SW480 (cell line): Measurements from ENCODE around the gene FAM234A.
"Not testable (repeated sequence)": the region's sequence is repeated elsewhere in the genome, so short reads cannot be mapped to it uniquely, and the experiment has no call there.

Experiments
- DNase-seq: peaks from one replicate; pipeline ENCODE4 v3.0.0-alpha.2; 2016; ENCODE audit warnings: low spot score

The FAM234A gene

DNA sequence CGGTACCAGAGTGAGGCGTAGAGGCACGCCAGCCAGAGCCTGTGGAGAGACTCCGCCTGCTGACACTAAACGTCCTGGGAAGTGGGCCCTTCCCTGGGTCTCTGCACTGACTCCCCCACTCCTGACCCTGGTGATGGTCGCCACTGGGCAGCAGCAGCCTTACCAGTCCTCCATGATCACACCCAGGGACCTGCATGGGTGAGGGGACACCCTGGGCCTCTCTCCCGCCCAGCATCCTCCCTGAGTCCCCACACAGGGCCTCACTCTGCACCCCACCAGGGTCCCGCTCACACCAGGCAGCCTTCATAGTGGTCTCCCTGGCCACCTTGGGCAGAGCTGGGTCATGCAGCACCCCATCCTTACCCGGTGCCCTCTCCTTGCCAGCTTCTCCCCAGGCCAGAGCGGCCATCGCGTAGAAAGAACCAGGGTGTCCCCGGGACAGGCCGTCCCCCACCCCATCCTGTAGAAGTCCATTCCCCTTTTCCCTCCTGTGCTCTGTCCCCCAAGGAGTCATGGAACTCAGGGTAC is 30.4 kb downstream of the FAM234A start:
- DNase-seq = no peak

DNA sequence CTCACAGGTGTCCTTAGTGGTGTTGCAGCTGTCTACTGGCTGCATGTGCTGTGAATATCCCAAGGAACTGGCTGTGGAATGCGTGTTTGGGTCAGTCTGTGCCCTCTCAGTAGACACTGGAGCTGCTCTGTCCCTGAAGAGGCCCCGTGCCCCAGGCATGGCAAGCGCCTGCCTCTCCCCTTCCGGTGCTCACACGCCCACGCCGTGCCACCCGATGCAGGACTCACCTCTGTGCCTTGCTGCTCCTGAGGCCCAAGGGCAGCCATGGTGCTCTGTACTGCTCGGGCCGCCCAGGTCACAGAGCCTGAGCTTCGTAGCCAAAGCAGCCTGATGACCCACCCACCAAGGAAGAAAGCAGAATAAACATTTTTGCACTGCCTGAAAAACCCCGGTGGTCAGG is 31.1 kb downstream of the FAM234A start:
- DNase-seq = peak; percentile 78

DNA sequence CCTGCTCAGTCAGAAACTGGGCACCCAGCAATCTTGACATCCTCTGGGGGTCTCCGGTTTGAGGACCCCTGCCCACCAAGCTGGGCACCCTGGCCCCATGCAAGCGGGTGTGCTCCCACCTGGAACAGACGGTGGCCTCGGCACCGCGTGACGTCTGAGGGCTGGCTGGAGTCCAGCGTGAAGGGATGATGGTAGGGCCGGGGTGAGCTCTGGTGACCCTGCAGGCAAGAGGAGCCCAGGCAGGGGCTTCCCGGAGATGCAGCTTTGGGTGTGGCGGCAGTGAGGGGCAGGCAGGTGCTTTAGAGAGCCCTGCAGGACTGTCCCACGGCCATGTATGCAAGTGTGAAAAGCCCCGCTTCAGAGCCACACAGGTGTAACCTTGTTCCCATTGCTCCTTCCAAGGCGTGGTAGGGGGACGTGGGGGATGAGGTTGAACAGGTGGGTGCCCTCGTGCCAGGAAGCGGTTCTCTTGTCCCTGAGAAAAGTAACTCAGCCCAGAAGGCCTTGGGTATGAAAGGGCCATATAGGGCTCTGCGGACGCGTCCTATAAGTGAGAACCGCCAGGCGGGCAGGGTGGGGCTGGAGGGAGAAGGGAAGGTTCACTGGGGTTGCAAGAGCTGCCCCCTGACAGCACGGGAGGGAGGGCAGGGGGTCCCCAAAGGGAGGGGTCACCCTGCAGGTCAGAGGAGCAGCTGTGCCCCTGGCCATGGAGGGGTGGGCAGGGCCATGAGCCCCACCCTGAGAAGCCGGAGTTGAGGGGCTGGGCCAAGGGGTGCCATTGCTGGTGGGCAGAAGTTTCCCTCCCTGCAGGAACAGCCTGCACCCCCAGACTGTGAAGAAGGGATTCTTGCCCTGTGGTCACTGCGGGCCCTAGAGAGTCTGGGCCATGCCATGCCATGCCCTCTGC is 31.9 kb downstream of the FAM234A start:
- DNase-seq = no peak

DNA sequence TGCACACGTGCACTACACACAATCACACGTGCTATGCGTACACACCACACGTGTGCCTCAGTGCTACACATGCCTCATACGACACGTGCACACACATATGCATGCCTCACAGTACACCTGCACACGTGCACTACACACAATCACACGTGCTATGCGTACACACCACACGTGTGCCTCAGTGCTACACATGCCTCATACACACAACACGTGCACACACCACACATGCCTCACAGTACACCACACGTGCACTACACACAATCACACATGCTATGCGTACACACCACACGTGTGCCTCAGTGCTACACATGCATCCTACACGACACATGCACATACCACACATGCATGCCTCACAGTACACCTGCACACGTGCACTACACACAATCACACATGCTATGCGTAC is 32.9 kb downstream of the FAM234A start:
- not testable (repeated sequence) for DNase-seq

- DNase-seq = no peak
These were observed 33.8 kb downstream of the FAM234A start for GRCh38 chr16:268141-269053.

DNA sequence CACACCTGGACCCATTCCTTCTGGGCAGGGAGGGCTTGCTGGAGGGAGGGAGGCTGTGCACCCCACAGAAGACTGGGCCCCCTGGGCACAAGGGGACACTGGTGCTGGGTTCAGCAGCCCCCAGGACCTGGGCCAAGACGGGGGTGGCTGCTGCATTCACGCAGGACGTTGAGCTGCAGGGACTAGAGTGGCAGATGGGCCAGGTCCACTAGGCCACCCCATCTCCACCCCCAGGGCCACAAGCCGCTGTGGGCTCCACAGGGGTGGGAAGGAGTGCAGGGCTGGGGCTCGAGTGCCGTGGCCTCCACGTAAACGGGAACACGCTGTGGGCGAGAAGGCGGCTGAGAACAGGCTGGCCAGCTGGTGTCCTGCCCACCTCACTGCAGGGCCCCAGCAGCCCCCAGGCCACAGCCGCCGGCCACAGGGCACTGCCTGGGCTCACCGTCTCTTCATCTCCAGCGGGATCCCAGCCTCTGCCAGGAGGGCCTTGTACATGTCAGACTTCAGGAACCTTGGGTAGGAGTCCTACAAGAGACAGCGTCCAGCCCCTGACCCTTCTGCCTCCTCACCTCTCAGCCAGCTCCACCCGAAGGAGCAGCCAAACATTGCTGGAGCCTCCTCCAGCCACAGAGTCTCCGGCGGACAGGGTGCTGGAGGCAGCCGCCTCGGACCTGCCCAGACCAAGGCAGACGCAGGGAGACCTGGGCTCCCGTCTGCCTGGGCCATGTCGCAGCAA is 34.6 kb downstream of the FAM234A start:
- no peak for DNase-seq

DNA sequence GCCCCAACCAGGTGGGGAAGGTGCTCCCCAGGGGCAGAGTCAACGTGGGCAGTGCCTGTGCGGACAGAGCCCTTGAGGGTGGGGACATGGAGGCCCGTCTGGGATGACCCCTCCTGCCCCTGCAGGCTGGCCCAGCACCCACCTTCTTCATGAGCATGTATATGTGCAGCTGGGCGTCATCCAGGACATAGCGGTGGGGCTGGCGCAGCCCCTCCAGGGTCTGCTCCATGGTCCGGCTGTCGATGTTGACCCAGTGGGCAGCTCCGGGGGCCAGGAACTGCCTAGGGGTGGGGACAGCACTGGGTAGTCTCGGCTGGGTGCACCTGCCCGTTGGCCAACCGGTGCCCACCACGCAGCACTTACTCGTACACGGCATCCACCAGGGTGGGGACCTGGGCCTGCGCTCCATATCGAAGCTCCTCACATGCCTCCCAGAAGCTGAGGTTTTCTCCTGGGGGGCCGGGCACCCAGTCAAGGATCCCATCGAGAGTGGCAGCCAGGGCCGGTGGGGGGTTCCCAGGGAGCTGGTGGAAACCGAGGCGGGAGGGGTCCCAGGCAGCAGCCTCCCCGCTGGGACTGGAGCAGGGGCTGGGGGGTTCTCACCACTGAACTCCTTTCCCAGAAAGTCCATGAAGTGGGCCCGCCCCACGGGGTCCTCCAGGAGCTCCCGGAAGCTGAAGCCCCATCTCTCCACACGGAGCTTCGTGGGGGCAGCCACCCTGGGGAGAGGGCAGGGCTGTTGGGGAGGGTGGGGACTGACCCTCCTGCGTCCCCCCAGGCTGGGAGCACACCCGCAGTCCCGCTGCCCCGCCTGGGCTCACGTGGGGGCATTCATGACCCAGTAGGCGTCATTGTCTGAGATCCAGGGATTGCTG is 36.0 kb downstream of the FAM234A start:
- DNase-seq = no peak

DNA sequence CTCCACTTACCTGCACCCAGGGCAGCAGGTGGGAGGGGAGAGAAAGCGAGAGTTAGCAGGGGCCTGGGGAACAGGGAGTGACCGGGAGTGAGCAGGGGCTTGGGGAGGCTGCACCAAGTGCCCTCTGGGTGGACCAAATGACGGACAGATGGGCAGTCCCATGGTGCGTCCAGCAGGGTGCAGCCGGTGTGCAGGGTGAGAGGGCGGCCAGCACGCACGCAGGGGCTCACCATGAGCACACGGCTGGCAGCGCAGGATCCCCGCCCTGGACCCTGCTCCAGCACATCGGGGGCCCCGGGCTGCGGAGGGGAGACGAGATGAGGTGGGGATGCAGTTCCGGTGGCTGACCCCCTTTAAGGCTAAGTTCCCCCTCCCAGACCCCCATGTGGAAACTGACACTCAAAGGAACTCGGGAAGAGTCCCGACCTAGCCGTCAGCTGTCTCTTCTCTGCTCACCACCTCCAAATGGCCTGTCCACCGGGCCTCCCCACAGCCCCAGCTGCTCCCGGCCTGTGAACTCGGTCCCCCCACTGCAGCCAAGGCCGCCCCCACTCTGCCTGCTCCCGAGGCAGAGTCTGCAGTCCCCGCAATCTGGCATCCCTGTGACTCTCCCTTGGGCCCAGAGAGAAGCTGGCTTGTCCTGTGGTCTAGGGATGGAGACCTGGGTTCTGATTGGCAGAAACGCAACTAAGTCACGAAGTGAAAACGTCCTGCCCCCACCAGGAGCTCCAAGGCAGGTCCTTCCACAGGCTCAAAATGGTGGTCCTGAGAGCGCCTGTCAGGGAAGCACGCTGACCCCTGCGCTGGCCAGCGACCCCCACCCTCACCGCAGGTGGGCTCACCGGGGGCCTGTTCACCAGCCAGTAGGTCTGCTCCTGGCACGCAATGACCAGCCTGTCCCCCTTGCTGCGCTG is 38.3 kb downstream of the FAM234A start:
- DNase-seq = no peak

- peak; percentile 57 for DNase-seq
These were observed 39.2 kb downstream of the FAM234A start for GRCh38 chr16:273547-274421.

DNA sequence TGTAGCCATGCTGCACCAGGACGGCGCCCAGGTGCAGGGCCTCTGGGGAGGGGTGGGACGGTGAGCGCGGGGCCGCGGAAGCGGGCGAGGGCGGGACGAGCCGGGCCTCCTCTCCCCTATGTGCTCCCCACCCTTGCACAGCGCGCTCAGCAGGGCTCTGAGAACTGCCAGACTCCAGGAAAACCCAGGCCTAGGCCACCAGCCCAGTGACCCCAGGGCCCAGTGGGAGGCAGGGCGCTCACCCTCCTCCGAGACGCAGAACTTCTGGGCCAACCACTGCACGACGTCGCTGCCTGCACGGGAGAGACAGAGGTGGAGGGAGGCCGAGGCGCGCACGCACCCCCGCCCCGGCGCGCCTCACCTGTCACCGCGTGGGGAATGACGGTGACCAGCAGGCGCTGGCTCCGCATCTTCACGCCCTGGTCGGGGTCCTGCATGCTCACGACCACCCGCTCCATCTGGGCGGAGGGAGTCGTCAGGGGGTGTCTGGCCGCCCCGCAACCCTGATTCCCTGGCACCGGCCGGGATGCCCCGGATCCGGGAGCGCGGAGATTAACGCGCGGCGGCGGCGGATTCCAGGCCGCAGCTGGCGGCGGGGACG is 40.5 kb downstream of the FAM234A start:
- DNase-seq = no peak

- DNase-seq = no peak
These were observed 41.2 kb downstream of the FAM234A start, which contains the start of gene RGS11 for GRCh38 chr16:275786-276232. RGS11 (minus strand) TSS chr16:275944; CDS start chr16:275911, 33 bp downstream.

GRCh38 chr16:276426-277077 is 41.9 kb downstream of the FAM234A start:
- no peak for DNase-seq

DNA sequence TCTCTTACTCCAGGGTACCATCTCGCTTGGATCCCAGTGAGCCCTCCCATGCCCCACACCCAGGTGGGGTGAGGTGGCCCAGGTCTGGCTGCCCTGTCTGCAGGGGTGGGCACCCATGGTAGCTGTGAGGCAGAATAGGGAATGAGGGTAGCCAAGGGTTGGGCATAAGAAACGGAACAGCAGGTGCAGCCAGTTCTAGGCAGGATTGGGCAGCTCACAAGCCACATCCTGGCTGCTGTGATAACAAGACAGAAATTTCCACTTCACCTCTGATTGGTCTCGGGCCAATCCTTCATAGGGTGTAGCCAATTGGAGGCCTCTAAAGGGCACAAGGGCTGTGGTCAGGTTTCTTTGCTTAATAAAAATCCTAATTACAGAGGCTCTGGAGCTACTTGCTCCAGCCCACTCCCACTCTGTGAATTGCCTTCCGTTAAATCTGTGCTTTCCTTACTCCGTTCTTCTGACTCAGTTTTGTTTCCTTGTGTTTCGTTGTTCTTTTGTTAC is 44.3 kb downstream of the FAM234A start:
- peak; percentile 85 for DNase-seq

GRCh38 chr16:279531-279930 is 44.9 kb downstream of the FAM234A start:
- no peak for DNase-seq

- no peak for DNase-seq
These were observed 45.4 kb downstream of the FAM234A start for GRCh38 chr16:280005-280460.

DNA sequence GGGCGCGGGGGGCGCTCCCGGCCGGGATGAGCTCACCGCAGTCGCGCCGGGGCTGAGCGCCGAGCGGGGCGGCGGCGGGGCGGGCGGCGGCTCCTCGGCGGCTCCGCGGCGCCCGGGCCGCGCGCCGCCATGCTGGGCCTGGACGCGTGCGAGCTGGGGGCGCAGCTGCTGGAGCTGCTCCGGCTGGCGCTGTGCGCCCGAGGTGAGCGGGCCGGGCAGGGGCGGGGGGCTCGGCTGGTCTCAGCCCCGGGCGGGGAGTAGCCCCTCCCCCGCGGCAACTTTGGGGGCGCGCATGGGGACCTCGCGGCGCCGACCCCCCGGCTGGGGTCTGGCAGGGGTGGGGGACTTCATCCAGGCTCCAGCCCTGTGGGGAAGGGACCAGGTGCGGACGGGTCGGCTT is 45.9 kb downstream of the FAM234A start, which contains the start of gene ARHGDIG:
ARHGDIG (plus strand) TSS at position 40 of the 400 bp plus-strand sequence; CDS start at position 130, 90 bp downstream.
- no peak for DNase-seq

GRCh38 chr16:280991-281659 is 46.5 kb downstream of the FAM234A start:
- no peak for DNase-seq
